Omental fat pad (tissue), 4 donors: Measurements from ENCODE around the gene CCDC93. TPM values are rescaled to one million over a fixed set of nuclear protein-coding genes. Genes with fewer than 3 reads are reported as not detected.

Source experiments
- ATAC-seq: fragments of 150-250 bp; one replicate; pipeline ENCODE4 v1.9.1; 2016; ENCODE audit warnings: mild to moderate bottlenecking, moderate library complexity; ENCODE audit not compliant: low FRiP score
- DNase-seq: peaks from one replicate; pipeline ENCODE4 v3.0.0-alpha.2; 2019; ENCODE audit warnings: low spot score
- CTCF ChIP-seq, 3 donors: fragments of 450-650 bp; IDR thresholded peaks; one replicate each; pipeline ENCODE4 v1.5.1; 2016 to 2017; ENCODE audit warnings: antibody characterized with exemption in 3 of 3, mild to moderate bottlenecking in 3 of 3, moderate library complexity in 2 of 3
- total RNA-seq, 4 donors: library from RNA; depleted of rRNA; stranded (reverse); fragments of >200 nt; gene quantifications; one replicate each; pipeline ENCODE4 v1.1.0, GENCODE V29; 2016

The CCDC93 gene
- total RNA-seq, 4 donors from 2014 or later = 21.4 to 34.8 (median 22.3) TPM

- ATAC-seq (no peak), DNase-seq (no peak)
- no peak for TF ChIP-seq CTCF (IDR thresholded peaks at IDR 0.05)
Observed at GRCh38 chr2:117973498-117974082, 40.3 kb downstream of the CCDC93 start.

GRCh38 chr2:117972476-117973123 is 41.3 kb downstream of the CCDC93 start:
- no peak for ATAC-seq
- DNase-seq = no peak
- TF ChIP-seq CTCF (IDR thresholded peaks at IDR 0.05) = no peak

- no peak for TF ChIP-seq CTCF (IDR thresholded peaks at IDR 0.05)
- ATAC-seq = no peak
Observed at GRCh38 chr2:117968722-117969121, 45.1 kb downstream of the CCDC93 start.

GRCh38 chr2:117967977-117968718 is 45.7 kb downstream of the CCDC93 start:
- TF ChIP-seq CTCF (IDR thresholded peaks at IDR 0.05) = no peak
- ATAC-seq (no peak), DNase-seq (no peak)

More at GRCh38 chr2:117968722-117969121, 45.1 kb downstream of the CCDC93 start:
- DNase-seq = no peak

- ATAC-seq (no peak), DNase-seq (no peak)
- TF ChIP-seq CTCF (IDR thresholded peaks at IDR 0.05) = no peak
Observed at GRCh38 chr2:117963446-117963845, 50.4 kb downstream of the CCDC93 start.

- no peak for TF ChIP-seq CTCF (IDR thresholded peaks at IDR 0.05)
- DNase-seq (no peak), ATAC-seq (no peak)
Observed at GRCh38 chr2:117961201-117961600, 52.7 kb downstream of the CCDC93 start.
